HL-60 (cell line): ENCODE data around the gene SRGAP2C.
"Not testable (repeated sequence)": the region's sequence is repeated elsewhere in the genome, so short reads cannot be mapped to it uniquely, and the experiment has no call there.

ENCODE experiments used
- GABPA ChIP-seq: IDR thresholded peaks from 2 replicates; pipeline ENCODE4 v1.6.1; 2012; ENCODE audit warnings: low read depth
- POLR2AphosphoS5 ChIP-seq: IDR thresholded peaks from 2 replicates; pipeline ENCODE4 v1.6.1; 2012; ENCODE audit warnings: low read depth
- SPI1 ChIP-seq: IDR thresholded peaks from 2 replicates; pipeline ENCODE4 v1.6.1; 2012; ENCODE audit warnings: low read depth, mild to moderate bottlenecking, borderline replicate concordance
- TF ChIP-seq, protein P1 (sequence below): IDR thresholded peaks from one replicate; pipeline ENCODE4 v1.5.1; 2011; ENCODE audit warnings: low read length, control low read depth, inconsistent platforms; ENCODE audit not compliant: insufficient read depth
- TF ChIP-seq, protein P2 (sequence below): IDR thresholded peaks from 2 replicates; pipeline ENCODE4 v1.6.1; 2012; ENCODE audit warnings: low read depth; ENCODE audit not compliant: insufficient replicate concordance

DNA sequence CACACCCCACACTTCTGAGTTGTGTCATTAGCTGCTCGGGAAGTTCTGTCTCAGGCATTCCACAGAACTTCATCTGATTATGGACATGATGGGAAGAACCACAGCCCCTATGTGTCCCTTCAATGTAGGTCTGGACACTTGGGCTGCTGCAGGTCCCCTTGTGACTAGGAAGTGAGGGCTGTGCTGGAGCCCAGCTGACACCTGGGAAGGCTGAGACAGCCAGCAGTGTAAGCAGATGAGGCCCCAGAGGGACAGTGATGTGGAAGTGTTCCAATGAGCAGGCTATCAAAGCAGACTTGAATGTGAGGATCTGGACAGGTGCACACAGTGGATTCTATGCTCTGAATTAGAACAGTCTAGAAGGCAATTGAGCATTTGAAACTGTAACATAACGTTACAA is 239.2 kb downstream of the SRGAP2C start:
- TF ChIP-seq, protein P1, sequence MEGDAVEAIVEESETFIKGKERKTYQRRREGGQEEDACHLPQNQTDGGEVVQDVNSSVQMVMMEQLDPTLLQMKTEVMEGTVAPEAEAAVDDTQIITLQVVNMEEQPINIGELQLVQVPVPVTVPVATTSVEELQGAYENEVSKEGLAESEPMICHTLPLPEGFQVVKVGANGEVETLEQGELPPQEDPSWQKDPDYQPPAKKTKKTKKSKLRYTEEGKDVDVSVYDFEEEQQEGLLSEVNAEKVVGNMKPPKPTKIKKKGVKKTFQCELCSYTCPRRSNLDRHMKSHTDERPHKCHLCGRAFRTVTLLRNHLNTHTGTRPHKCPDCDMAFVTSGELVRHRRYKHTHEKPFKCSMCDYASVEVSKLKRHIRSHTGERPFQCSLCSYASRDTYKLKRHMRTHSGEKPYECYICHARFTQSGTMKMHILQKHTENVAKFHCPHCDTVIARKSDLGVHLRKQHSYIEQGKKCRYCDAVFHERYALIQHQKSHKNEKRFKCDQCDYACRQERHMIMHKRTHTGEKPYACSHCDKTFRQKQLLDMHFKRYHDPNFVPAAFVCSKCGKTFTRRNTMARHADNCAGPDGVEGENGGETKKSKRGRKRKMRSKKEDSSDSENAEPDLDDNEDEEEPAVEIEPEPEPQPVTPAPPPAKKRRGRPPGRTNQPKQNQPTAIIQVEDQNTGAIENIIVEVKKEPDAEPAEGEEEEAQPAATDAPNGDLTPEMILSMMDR: not testable (repeated sequence)
- TF ChIP-seq POLR2AphosphoS5, SPI1, GABPA: not testable (repeated sequence)
- TF ChIP-seq, protein P2, sequence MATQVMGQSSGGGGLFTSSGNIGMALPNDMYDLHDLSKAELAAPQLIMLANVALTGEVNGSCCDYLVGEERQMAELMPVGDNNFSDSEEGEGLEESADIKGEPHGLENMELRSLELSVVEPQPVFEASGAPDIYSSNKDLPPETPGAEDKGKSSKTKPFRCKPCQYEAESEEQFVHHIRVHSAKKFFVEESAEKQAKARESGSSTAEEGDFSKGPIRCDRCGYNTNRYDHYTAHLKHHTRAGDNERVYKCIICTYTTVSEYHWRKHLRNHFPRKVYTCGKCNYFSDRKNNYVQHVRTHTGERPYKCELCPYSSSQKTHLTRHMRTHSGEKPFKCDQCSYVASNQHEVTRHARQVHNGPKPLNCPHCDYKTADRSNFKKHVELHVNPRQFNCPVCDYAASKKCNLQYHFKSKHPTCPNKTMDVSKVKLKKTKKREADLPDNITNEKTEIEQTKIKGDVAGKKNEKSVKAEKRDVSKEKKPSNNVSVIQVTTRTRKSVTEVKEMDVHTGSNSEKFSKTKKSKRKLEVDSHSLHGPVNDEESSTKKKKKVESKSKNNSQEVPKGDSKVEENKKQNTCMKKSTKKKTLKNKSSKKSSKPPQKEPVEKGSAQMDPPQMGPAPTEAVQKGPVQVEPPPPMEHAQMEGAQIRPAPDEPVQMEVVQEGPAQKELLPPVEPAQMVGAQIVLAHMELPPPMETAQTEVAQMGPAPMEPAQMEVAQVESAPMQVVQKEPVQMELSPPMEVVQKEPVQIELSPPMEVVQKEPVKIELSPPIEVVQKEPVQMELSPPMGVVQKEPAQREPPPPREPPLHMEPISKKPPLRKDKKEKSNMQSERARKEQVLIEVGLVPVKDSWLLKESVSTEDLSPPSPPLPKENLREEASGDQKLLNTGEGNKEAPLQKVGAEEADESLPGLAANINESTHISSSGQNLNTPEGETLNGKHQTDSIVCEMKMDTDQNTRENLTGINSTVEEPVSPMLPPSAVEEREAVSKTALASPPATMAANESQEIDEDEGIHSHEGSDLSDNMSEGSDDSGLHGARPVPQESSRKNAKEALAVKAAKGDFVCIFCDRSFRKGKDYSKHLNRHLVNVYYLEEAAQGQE: not testable (repeated sequence)
